ENCODE data around the gene COX6A1.
A peak's percentile ranks its signal among the peaks of the same experiment; 100 is the strongest.

Gene COX6A1

GRCh38 chr12:120394483-120395367, 43.2 kb upstream of the COX6A1 start:
- Histone ChIP-seq H3K4me1 (ENCODE audit: control insufficient read depth in 2 of 2, insufficient read depth in 1 of 2, low read depth in 1 of 2, low read length in 2 of 2) (peaks cover 29 to 38% of the 10 kb centered on the region in 2 donors), H3K36me3 (replicated peaks in 1 of 2; ENCODE audit: control insufficient read depth in 2 of 2, insufficient read depth in 2 of 2, low read length in 2 of 2) (no peaks in the 10 kb centered on the region), H3K14ac (ENCODE audit: low read length) (no peak overlapping the region), H2BK15ac (ENCODE audit: low read length) (no peak overlapping the region), H2BK5ac (ENCODE audit: low read length) (peak overlapping the region; percentile 2), H2BK120ac (ENCODE audit: low read depth, low read length) (peak overlapping the region; percentile 56), H3K4me2 (ENCODE audit: insufficient read depth, low read length, poor library complexity, severe bottlenecking) (peak overlapping the region; percentile 43), H3K18ac (ENCODE audit: low read length) (peak overlapping the region; percentile 22), H3K4ac (ENCODE audit: low read length) (no peak overlapping the region), H3K23ac (ENCODE audit: low read depth, low read length, poor library complexity) (no peak overlapping the region), H4K91ac (ENCODE audit: low read depth, low read length, poor library complexity) (no peak overlapping the region), H3K4me3 (ENCODE audit: low read length in 2 of 2) (no peak overlapping the region), H3K27me3 (ENCODE audit: control insufficient read depth in 3 of 3, insufficient read depth in 3 of 3, low read depth in 1 of 3, low read length in 3 of 3) (no peaks in the 10 kb centered on the region), H3K9ac (ENCODE audit: low read depth, low read length, poor library complexity) (no peak overlapping the region), H3K79me1 (ENCODE audit: low read depth, low read length) (no peaks in the 10 kb centered on the region), H2AFZ (ENCODE audit: low read length) (peak overlapping the region; percentile 89), H2AK5ac (ENCODE audit: low read depth, low read length) (peak overlapping the region; percentile 28), H4K8ac (ENCODE audit: low read depth, low read length) (no peak overlapping the region), H3K27ac (replicated peaks; ENCODE audit: low read length) (peak overlapping the region; percentile 87), H3K9me3 (replicated peaks in 1 of 2; ENCODE audit: control insufficient read depth in 2 of 2, insufficient read depth in 1 of 2, low read depth in 1 of 2, low read length in 2 of 2) (no peaks in the 10 kb centered on the region), H2BK12ac (ENCODE audit: low read length) (peak overlapping the region; percentile 8)
- DNase-seq (ENCODE audit: low spot score) = peak; percentile 62
- WGBS, 2 donors (ENCODE audit: extremely low coverage in 2 of 2, insufficient read length in 2 of 2, insufficient replicate concordance in 1 of 2) = no CpG with 5 or more reads among the region's 18 CpGs

- H3K27me3 ChIP-seq (ENCODE audit: control insufficient read depth in 3 of 3, insufficient read depth in 3 of 3, low read depth in 1 of 3, low read length in 3 of 3) = no peaks in the 10 kb centered on the region
- H2AK5ac ChIP-seq (ENCODE audit: low read depth, low read length) = peak overlapping the region; percentile 93
- DNase-seq (ENCODE audit: low spot score) = peak; percentile 91
- peak overlapping the region; percentile 19 for H4K91ac ChIP-seq (ENCODE audit: low read depth, low read length, poor library complexity)
- H3K9me3 ChIP-seq (replicated peaks in 1 of 2; ENCODE audit: control insufficient read depth in 2 of 2, insufficient read depth in 1 of 2, low read depth in 1 of 2, low read length in 2 of 2) = no peaks in the 10 kb centered on the region
- H3K4me1 ChIP-seq (ENCODE audit: control insufficient read depth in 2 of 2, insufficient read depth in 1 of 2, low read depth in 1 of 2, low read length in 2 of 2) = peaks cover 30 to 46% of the 10 kb centered on the region in 2 donors
- H3K14ac ChIP-seq (ENCODE audit: low read length) = no peak overlapping the region
- no peak overlapping the region for H4K8ac ChIP-seq (ENCODE audit: low read depth, low read length)
- peak overlapping the region; percentile 89 for H3K27ac ChIP-seq (replicated peaks; ENCODE audit: low read length)
- peak overlapping the region; percentile 99 for H2BK120ac ChIP-seq (ENCODE audit: low read depth, low read length)
- no CpG with 5 or more reads among the region's 33 CpGs for WGBS, 2 donors (ENCODE audit: extremely low coverage in 2 of 2, insufficient read length in 2 of 2, insufficient replicate concordance in 1 of 2)
- H3K18ac ChIP-seq (ENCODE audit: low read length) = peak overlapping the region; percentile 98
- no peak overlapping the region for H3K9ac ChIP-seq (ENCODE audit: low read depth, low read length, poor library complexity)
- H2BK15ac ChIP-seq (ENCODE audit: low read length) = no peak overlapping the region
- H3K4me2 ChIP-seq (ENCODE audit: insufficient read depth, low read length, poor library complexity, severe bottlenecking) = peak overlapping the region; percentile 51
- no peak overlapping the region for H3K4me3 ChIP-seq (ENCODE audit: low read length in 2 of 2)
- peak overlapping the region; percentile 18 for H2BK12ac ChIP-seq (ENCODE audit: low read length)
- H3K36me3 ChIP-seq (replicated peaks in 1 of 2; ENCODE audit: control insufficient read depth in 2 of 2, insufficient read depth in 2 of 2, low read length in 2 of 2) = no peaks in the 10 kb centered on the region
- H3K79me1 ChIP-seq (ENCODE audit: low read depth, low read length) = no peaks in the 10 kb centered on the region
- no peak overlapping the region for H3K4ac ChIP-seq (ENCODE audit: low read length)
- H2AFZ ChIP-seq (ENCODE audit: low read length) = peak overlapping the region; percentile 59
- H3K23ac ChIP-seq (ENCODE audit: low read depth, low read length, poor library complexity) = peak overlapping the region; percentile 0
- peak overlapping the region; percentile 93 for H2BK5ac ChIP-seq (ENCODE audit: low read length)
Measured at GRCh38 chr12:120397824-120398540, 39.9 kb upstream of the COX6A1 start.

DNA sequence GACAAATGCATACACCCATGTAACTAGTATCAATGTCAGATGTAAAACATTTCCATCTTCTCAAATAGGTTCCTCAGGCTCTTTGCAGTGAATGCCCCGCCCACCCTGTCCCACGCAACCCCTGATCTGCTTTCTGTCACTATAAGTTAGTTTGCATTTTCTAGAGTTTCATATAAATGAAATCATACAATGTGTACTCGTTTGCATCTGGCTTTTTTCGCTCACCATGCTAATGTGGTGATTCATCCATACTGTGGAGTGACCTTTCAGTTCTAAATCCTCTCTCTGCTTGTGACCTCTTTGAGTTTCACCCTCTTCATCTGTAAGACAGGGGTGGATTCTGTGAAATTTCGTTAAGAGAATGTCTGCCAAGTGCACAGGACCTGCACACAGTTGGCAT, 38.4 kb upstream of the COX6A1 start:
- no peak overlapping the region for H3K27ac ChIP-seq (replicated peaks; ENCODE audit: low read length)
- DNase-seq (ENCODE audit: low spot score) = no peak
- no peak overlapping the region for H3K18ac ChIP-seq (ENCODE audit: low read length)
- no peak overlapping the region for H2BK5ac ChIP-seq (ENCODE audit: low read length)
- H3K4ac ChIP-seq (ENCODE audit: low read length) = no peak overlapping the region
- no CpG with 5 or more reads among the region's 5 CpGs for WGBS, 2 donors (ENCODE audit: extremely low coverage in 2 of 2, insufficient read length in 2 of 2, insufficient replicate concordance in 1 of 2)
- no peak overlapping the region for H3K14ac ChIP-seq (ENCODE audit: low read length)
- H3K9me3 ChIP-seq (replicated peaks in 1 of 2; ENCODE audit: control insufficient read depth in 2 of 2, insufficient read depth in 1 of 2, low read depth in 1 of 2, low read length in 2 of 2) = no peaks in the 10 kb centered on the region
- no peak overlapping the region for H2BK12ac ChIP-seq (ENCODE audit: low read length)
- H2BK15ac ChIP-seq (ENCODE audit: low read length) = no peak overlapping the region
- no peak overlapping the region for H3K23ac ChIP-seq (ENCODE audit: low read depth, low read length, poor library complexity)
- H3K4me1 ChIP-seq (ENCODE audit: control insufficient read depth in 2 of 2, insufficient read depth in 1 of 2, low read depth in 1 of 2, low read length in 2 of 2) = peaks cover 23 to 42% of the 10 kb centered on the region in 2 donors
- no peak overlapping the region for H2AFZ ChIP-seq (ENCODE audit: low read length)
- no peak overlapping the region for H2BK120ac ChIP-seq (ENCODE audit: low read depth, low read length)
- H3K4me2 ChIP-seq (ENCODE audit: insufficient read depth, low read length, poor library complexity, severe bottlenecking) = no peak overlapping the region
- H3K79me1 ChIP-seq (ENCODE audit: low read depth, low read length) = no peaks in the 10 kb centered on the region
- no peak overlapping the region for H2AK5ac ChIP-seq (ENCODE audit: low read depth, low read length)
- H3K4me3 ChIP-seq (ENCODE audit: low read length in 2 of 2) = no peak overlapping the region
- H3K9ac ChIP-seq (ENCODE audit: low read depth, low read length, poor library complexity) = no peak overlapping the region
- no peak overlapping the region for H4K91ac ChIP-seq (ENCODE audit: low read depth, low read length, poor library complexity)
- no peaks in the 10 kb centered on the region for H3K27me3 ChIP-seq (ENCODE audit: control insufficient read depth in 3 of 3, insufficient read depth in 3 of 3, low read depth in 1 of 3, low read length in 3 of 3)
- H4K8ac ChIP-seq (ENCODE audit: low read depth, low read length) = no peak overlapping the region
- H3K36me3 ChIP-seq (replicated peaks in 1 of 2; ENCODE audit: control insufficient read depth in 2 of 2, insufficient read depth in 2 of 2, low read length in 2 of 2) = no peaks in the 10 kb centered on the region

- Histone ChIP-seq H3K79me1 (ENCODE audit: low read depth, low read length) (no peaks in the 10 kb centered on the region), H2AFZ (ENCODE audit: low read length) (peak overlapping the region; percentile 60), H3K4ac (ENCODE audit: low read length) (no peak overlapping the region), H4K8ac (ENCODE audit: low read depth, low read length) (no peak overlapping the region), H3K27me3 (ENCODE audit: control insufficient read depth in 3 of 3, insufficient read depth in 3 of 3, low read depth in 1 of 3, low read length in 3 of 3) (no peaks in the 10 kb centered on the region), H3K4me2 (ENCODE audit: insufficient read depth, low read length, poor library complexity, severe bottlenecking) (no peak overlapping the region), H3K4me1 (ENCODE audit: control insufficient read depth in 2 of 2, insufficient read depth in 1 of 2, low read depth in 1 of 2, low read length in 2 of 2) (peaks cover 19 to 37% of the 10 kb centered on the region in 2 donors), H2BK15ac (ENCODE audit: low read length) (no peak overlapping the region), H3K23ac (ENCODE audit: low read depth, low read length, poor library complexity) (no peak overlapping the region), H4K91ac (ENCODE audit: low read depth, low read length, poor library complexity) (no peak overlapping the region), H2BK12ac (ENCODE audit: low read length) (peak overlapping the region; percentile 8), H3K14ac (ENCODE audit: low read length) (no peak overlapping the region), H3K4me3 (ENCODE audit: low read length in 2 of 2) (peak overlapping the region in 1 of 2 donors; percentile 30), H3K36me3 (replicated peaks in 1 of 2; ENCODE audit: control insufficient read depth in 2 of 2, insufficient read depth in 2 of 2, low read length in 2 of 2) (no peaks in the 10 kb centered on the region), H3K9ac (ENCODE audit: low read depth, low read length, poor library complexity) (no peak overlapping the region), H2BK120ac (ENCODE audit: low read depth, low read length) (no peak overlapping the region), H2AK5ac (ENCODE audit: low read depth, low read length) (no peak overlapping the region), H3K27ac (replicated peaks; ENCODE audit: low read length) (peak overlapping the region; percentile 64), H2BK5ac (ENCODE audit: low read length) (peak overlapping the region; percentile 2), H3K18ac (ENCODE audit: low read length) (no peak overlapping the region), H3K9me3 (replicated peaks in 1 of 2; ENCODE audit: control insufficient read depth in 2 of 2, insufficient read depth in 1 of 2, low read depth in 1 of 2, low read length in 2 of 2) (no peaks in the 10 kb centered on the region)
- no peak for DNase-seq (ENCODE audit: low spot score)
- WGBS, 2 donors (ENCODE audit: extremely low coverage in 2 of 2, insufficient read length in 2 of 2, insufficient replicate concordance in 1 of 2) = no CpG with 5 or more reads among the region's 13 CpGs
Measured at GRCh38 chr12:120402217-120402616, 35.7 kb upstream of the COX6A1 start.

Data from neuronal stem cell (in vitro differentiated cells).